Caki2 (cell line): ENCODE data around the gene RNLS. TPM values are rescaled to one million over a fixed set of nuclear protein-coding genes. Genes with fewer than 3 reads are reported as not detected.

Experiments used
- DNase-seq: peaks from one replicate; pipeline ENCODE4 v3.0.0-alpha.2; 2015; ENCODE audit warnings: low read depth
- in situ Hi-C: cut with HindIII; loops from 2 replicates; pipeline ENCODE4 v1.10.0; 2016; ENCODE audit warnings: low sequenced_read_pairs, low pct_unique_long_range_greater_than_20kb, mixed read lengths
- total RNA-seq: library from RNA; depleted of rRNA; stranded (reverse); fragments of >200 nt; shearing (Covaris generic); gene quantifications from 2 replicates; pipeline ENCODE4 v1.2.3, GENCODE V29; 2014; ENCODE audit warnings: low replicate concordance

Gene RNLS
- total RNA-seq, 1 experiment from 2014 or later = 19.1 TPM

GRCh38 chr10:88557256-88557655 is 25.9 kb downstream of the RNLS start:
- DNase-seq = no peak
- in situ Hi-C loops = loop anchor here (25.0 kb wide), 1 partner anchor 695 kb away; the partner anchor contains the start of genes KLLN and PTEN

GRCh38 chr10:88555190-88555908 is 27.8 kb downstream of the RNLS start:
- in situ Hi-C loops = loop anchor here (25.0 kb wide), 1 partner anchor 693 kb away; the partner anchor contains the start of genes KLLN and PTEN
- no peak for DNase-seq

GRCh38 chr10:88553116-88553752 is 29.9 kb downstream of the RNLS start:
- DNase-seq = peak; percentile 52
- in situ Hi-C loops = loop anchor here (25.0 kb wide), 1 partner anchor 691 kb away; the partner anchor contains the start of genes KLLN and PTEN

GRCh38 chr10:88551246-88551645 is 31.9 kb downstream of the RNLS start:
- in situ Hi-C loops = loop anchor here (25.0 kb wide), 1 partner anchor 689 kb away; the partner anchor contains the start of genes KLLN and PTEN
- no peak for DNase-seq

GRCh38 chr10:88546497-88546896 is 36.6 kb downstream of the RNLS start:
- in situ Hi-C loops = no loop called here

GRCh38 chr10:88545359-88545758 is 37.8 kb downstream of the RNLS start:
- in situ Hi-C loops = no loop called here
- DNase-seq = no peak

More at GRCh38 chr10:88546497-88546896, 36.6 kb downstream of the RNLS start:
- no peak for DNase-seq

- DNase-seq = no peak
- in situ Hi-C loops = no loop called here
These were observed 38.8 kb downstream of the RNLS start for GRCh38 chr10:88544140-88544870.

- in situ Hi-C loops = no loop called here
- DNase-seq = no peak
These were observed 40.6 kb downstream of the RNLS start for GRCh38 chr10:88542522-88542921.

- in situ Hi-C loops = no loop called here
- DNase-seq = no peak
These were observed 41.9 kb downstream of the RNLS start for GRCh38 chr10:88541116-88541626.

- no peak for DNase-seq
These were observed 42.8 kb downstream of the RNLS start for GRCh38 chr10:88540351-88540750.

GRCh38 chr10:88538048-88538447 is 45.1 kb downstream of the RNLS start:
- in situ Hi-C loops = no loop called here
- no peak for DNase-seq

More at GRCh38 chr10:88540351-88540750, 42.8 kb downstream of the RNLS start:
- in situ Hi-C loops = no loop called here

GRCh38 chr10:88537322-88537721 is 45.8 kb downstream of the RNLS start:
- no peak for DNase-seq
- in situ Hi-C loops = no loop called here

- no peak for DNase-seq
- in situ Hi-C loops = no loop called here
These were observed 46.7 kb downstream of the RNLS start for GRCh38 chr10:88536437-88536836.

- in situ Hi-C loops = no loop called here
- DNase-seq = no peak
These were observed 48.9 kb downstream of the RNLS start for GRCh38 chr10:88534072-88534665.

- in situ Hi-C loops = no loop called here
- no peak for DNase-seq
These were observed 51.6 kb downstream of the RNLS start for GRCh38 chr10:88531392-88532052.

GRCh38 chr10:88530629-88531391 is 52.3 kb downstream of the RNLS start:
- DNase-seq = no peak
- in situ Hi-C loops = no loop called here

GRCh38 chr10:88530093-88530492 is 53.0 kb downstream of the RNLS start:
- in situ Hi-C loops = no loop called here
- no peak for DNase-seq
